ENCODE measurements around the gene ADAMTS1.

- TF ChIP-seq, protein P1, sequence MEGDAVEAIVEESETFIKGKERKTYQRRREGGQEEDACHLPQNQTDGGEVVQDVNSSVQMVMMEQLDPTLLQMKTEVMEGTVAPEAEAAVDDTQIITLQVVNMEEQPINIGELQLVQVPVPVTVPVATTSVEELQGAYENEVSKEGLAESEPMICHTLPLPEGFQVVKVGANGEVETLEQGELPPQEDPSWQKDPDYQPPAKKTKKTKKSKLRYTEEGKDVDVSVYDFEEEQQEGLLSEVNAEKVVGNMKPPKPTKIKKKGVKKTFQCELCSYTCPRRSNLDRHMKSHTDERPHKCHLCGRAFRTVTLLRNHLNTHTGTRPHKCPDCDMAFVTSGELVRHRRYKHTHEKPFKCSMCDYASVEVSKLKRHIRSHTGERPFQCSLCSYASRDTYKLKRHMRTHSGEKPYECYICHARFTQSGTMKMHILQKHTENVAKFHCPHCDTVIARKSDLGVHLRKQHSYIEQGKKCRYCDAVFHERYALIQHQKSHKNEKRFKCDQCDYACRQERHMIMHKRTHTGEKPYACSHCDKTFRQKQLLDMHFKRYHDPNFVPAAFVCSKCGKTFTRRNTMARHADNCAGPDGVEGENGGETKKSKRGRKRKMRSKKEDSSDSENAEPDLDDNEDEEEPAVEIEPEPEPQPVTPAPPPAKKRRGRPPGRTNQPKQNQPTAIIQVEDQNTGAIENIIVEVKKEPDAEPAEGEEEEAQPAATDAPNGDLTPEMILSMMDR (conservative IDR thresholded peaks at IDR 0.05; ENCODE audit: low read length) = no peak
- TF ChIP-seq EZH2phosphoT487 (IDR thresholded peaks at IDR 0.05; ENCODE audit: borderline replicate concordance) = no peak
Observed at GRCh38 chr21:26815197-26815596, 30.0 kb downstream of the ADAMTS1 start.
